Epithelial cell of esophagus (primary cell): Measurements from ENCODE around the gene HTR6.

Experiments
- DNase-seq: peaks from one replicate; pipeline ENCODE4 v3.0.0; 2010; ENCODE audit warnings: low read depth
- H3K4me3 ChIP-seq: 2 replicates; pipeline ENCODE4 v1.5.1; 2011; ENCODE audit warnings: mild to moderate bottlenecking, low read length, control low read depth
- TF ChIP-seq, protein P1 (sequence below): IDR thresholded peaks from 2 replicates; pipeline ENCODE4 v1.5.1; 2011; ENCODE audit warnings: low read depth, mild to moderate bottlenecking, low read length, control low read depth, inconsistent platforms; ENCODE audit not compliant: insufficient read depth; ENCODE audit errors: missing control alignments

HTR6 gene

DNA sequence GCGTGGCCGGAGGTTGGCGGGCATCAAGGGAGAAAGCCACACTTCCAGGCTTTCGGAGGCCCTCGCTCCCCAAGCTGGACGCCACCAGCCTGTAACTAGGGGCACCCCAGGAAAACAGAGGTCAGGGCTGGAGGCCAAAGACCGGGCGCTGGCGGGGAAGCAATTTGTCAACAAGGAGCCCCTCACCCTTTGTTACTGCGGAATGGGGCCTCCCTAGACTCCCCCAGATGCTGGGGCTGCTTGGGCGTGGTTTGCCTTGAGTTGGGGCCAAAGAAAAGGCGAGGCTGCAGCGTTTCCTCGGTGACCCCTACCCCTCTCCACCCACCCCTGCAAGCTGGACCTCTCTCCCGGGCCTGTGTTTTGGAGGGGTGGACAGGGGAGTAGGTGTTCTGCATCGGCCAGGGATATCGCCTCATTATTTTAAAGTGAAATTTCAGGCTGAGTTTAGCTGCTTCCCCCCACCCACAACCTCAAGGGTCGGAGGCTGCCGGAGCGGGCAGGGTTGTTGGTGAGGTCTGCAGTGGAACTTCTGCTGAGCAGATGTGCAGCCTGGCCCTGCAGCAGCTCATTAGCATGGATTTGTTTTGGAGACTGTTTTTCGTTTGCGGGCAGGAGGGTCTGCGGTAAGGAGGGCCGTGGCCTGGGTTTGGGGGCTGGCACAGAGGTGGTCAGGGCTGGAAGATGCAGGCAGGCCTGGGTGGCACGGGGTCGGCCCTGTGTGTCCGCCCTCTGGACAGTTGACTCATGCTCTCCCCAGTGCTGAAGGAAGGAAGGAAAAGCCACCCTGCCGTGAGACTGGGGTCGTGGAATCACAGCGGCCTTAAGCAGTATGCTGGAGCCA, 19.0 kb upstream of the HTR6 start:
- H3K4me3 ChIP-seq: peak overlapping the region; percentile 69
- TF ChIP-seq, protein P1, sequence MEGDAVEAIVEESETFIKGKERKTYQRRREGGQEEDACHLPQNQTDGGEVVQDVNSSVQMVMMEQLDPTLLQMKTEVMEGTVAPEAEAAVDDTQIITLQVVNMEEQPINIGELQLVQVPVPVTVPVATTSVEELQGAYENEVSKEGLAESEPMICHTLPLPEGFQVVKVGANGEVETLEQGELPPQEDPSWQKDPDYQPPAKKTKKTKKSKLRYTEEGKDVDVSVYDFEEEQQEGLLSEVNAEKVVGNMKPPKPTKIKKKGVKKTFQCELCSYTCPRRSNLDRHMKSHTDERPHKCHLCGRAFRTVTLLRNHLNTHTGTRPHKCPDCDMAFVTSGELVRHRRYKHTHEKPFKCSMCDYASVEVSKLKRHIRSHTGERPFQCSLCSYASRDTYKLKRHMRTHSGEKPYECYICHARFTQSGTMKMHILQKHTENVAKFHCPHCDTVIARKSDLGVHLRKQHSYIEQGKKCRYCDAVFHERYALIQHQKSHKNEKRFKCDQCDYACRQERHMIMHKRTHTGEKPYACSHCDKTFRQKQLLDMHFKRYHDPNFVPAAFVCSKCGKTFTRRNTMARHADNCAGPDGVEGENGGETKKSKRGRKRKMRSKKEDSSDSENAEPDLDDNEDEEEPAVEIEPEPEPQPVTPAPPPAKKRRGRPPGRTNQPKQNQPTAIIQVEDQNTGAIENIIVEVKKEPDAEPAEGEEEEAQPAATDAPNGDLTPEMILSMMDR: no peak
- DNase-seq: no peak

DNA sequence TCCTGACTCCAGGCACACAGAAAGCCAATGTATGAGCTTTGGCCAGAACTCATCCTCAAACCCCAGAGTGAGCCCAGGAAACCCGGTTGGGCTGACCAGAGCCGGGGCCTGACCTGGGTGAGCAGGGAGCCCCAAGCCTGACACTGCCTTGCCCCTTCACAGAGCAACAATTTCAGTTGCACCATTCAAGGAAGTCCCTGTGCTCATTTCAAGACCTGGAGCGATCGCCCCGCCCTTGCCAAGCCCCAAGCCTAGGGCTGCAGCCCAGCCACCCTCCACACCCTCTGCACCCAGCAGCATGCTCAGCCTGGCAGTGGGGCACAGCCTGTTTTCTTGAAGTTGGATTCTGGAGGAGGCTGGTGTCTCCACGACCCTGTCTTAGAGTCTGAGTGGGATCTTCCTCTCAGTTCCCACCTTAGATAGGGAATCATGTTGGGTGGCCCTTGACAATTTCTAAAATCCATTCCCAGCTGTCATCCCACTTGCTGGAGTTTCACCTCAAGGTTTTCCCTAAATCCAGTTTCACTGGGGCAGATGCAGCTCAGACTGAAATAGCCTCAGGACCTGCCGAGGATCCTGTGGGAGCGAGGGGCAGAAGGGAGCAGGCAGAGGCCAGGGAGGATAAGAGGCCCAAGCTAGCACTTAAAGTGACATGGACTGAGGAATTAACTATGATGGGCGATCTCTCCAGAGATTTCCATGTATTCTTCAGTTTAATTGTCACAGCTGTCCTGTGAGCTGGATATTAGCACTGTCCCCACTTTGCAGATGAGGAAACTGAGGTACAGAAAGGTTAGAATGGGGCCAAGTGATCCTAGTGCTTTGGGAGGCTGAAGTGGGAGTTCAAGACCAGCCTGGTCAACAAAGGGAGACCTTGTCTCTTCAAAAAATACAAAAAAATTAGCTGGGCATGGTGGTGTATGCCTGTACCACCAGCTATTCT, 18.0 kb upstream of the HTR6 start:
- peak; percentile 73 for DNase-seq
- H3K4me3 ChIP-seq: peak overlapping the region; percentile 69
- TF ChIP-seq, protein P1: no peak

DNA sequence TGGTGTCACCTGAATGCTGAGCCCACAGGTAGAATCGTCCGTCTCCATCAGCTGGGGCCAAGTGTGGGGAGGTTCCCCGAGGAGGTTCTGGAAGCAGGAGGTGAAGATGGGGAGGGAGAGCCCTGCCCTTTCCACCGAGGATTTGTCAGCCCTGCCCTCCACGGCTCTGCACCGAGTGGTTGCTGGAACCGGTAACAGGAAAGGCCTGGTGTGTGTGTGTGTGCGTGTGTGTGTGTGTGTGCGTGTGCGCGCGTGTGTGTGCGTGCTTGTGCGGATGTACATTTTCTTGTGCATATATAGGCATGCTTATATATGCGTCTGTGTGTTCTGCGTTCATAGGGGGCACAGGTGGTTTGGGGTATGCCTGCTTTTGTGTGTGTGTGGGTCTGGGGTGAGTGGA, 17.0 kb upstream of the HTR6 start:
- no peak overlapping the region for H3K4me3 ChIP-seq
- TF ChIP-seq, protein P1: no peak
- DNase-seq: peak; percentile 32

DNA sequence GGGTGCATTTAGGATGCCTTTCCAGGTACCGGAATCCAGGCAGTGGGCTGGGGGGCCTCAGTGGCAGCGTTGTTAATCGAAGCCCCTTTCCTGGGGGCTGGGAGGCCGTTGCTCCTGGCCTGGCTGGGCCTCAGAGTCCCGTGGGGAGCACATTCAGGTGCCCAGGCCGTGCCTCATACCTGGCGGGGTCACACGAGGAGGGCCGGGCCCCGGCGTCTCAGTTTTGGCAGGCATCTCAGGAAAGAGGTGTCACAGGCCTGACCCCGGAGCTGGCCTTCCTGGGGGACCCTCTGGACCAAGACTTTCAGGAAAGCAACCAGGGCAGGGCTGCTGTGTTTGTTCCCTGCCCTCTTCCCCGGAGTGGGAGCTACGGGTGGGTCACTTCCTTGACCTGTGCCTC, 16.4 kb upstream of the HTR6 start:
- TF ChIP-seq, protein P1: no peak
- no peak overlapping the region for H3K4me3 ChIP-seq
- DNase-seq: no peak

DNA sequence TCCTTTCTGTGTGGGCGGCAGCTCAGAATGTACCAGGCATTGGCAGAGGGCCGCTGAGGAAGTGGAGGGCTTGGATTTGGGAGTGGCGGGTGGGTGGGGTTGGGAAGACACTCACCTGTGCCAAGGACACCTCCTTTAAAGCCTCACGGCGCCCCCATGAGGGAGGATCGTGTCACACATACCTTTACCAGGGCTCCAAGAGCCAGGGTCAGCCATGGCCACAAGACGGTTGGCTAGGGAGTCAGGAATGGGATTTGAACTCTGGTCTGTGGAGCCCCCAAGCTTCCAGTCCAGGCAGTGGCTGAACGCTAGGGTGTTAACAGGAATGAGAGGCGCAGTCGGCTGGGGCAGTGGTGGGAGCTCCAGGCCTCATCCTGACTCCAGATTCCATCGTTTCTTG, 16.0 kb upstream of the HTR6 start:
- peak; percentile 74 for DNase-seq
- H3K4me3 ChIP-seq: no peak overlapping the region
- TF ChIP-seq, protein P1: peak; percentile 59

DNA sequence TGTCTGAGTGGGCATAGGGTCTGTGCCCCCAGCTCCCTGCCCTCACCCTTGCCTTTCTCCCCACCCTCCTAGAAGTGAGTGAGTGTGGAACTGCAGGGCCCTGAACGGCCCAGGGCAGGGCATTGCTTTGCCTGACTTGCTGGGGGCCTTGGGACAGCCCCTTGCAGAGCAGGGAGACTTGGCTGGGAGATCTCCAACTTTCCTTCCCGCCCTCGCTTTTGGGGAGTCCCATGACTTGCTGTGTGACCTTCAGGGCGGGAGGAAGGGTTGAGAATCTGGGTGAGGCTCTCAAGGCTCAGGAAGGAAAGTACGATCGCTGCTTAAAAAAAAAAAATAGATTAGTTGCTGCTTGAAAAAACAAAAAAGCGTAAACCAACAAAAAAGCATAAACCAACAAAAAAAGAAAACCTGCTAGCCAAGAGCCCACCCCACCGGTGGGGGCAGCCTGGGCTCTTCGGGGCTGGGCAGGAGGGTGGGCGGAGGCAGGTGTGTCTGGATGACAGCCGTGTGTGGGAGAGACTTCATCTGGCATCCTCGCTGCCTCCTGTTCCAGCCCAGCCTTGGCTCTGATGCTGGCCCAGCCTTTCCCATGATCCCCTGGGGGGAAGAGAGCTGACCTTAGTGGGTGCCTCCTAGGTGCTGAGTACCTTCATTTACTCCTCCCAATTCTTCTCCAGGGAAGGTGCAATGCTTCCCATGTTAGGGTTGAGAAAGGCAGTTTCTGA, 14.1 kb upstream of the HTR6 start:
- no peak overlapping the region for H3K4me3 ChIP-seq
- no peak for DNase-seq
- TF ChIP-seq, protein P1: no peak
